HL-60 (cell line): ENCODE measurements around the gene DHODH.

Source experiments
- DNase-seq, 2 experiments: peaks; one replicate each; pipeline ENCODE4 v3.0.0-alpha.2; 2010 to 2020; ENCODE audit warnings: low read depth in 1 of 2, low spot score in 1 of 2
- H3K27ac ChIP-seq: fragments of 250-450 bp; sonication (Bioruptor Pico); replicated peaks from 2 replicates; pipeline ENCODE4 v1.5.1; 2020; ENCODE audit warnings: mild to moderate bottlenecking, moderate library complexity
- H3K27me3 ChIP-seq: fragments of 250-450 bp; sonication (Bioruptor Pico); 2 replicates; pipeline ENCODE4 v1.5.1; 2021; ENCODE audit warnings: mild to moderate bottlenecking, moderate library complexity; ENCODE audit not compliant: insufficient read depth, poor library complexity, severe bottlenecking
- H3K4me3 ChIP-seq: replicated peaks from 2 replicates; pipeline ENCODE4 v1.5.1; 2011; ENCODE audit warnings: mild to moderate bottlenecking, control low read depth, low read length; ENCODE audit not compliant: insufficient read depth
- GABPA ChIP-seq: IDR thresholded peaks from 2 replicates; pipeline ENCODE4 v1.6.1; 2012; ENCODE audit warnings: low read depth
- POLR2AphosphoS5 ChIP-seq: IDR thresholded peaks from 2 replicates; pipeline ENCODE4 v1.6.1; 2012; ENCODE audit warnings: low read depth
- SPI1 ChIP-seq: IDR thresholded peaks from 2 replicates; pipeline ENCODE4 v1.6.1; 2012; ENCODE audit warnings: low read depth, mild to moderate bottlenecking, borderline replicate concordance
- TF ChIP-seq, protein P1 (sequence below): IDR thresholded peaks from one replicate; pipeline ENCODE4 v1.5.1; 2011; ENCODE audit warnings: low read length, control low read depth, inconsistent platforms; ENCODE audit not compliant: insufficient read depth
- TF ChIP-seq, protein P2 (sequence below): IDR thresholded peaks from 2 replicates; pipeline ENCODE4 v1.6.1; 2012; ENCODE audit warnings: low read depth; ENCODE audit not compliant: insufficient replicate concordance

The DHODH gene

GRCh38 chr16:72060405-72060804, 51.9 kb downstream of the DHODH start:
- Histone ChIP-seq H3K4me3 (no peak overlapping the region), H3K27me3 (no peaks in the 10 kb centered on the region), H3K27ac (no peak overlapping the region)
- TF ChIP-seq POLR2AphosphoS5 (no peak), SPI1 (no peak), GABPA (no peak)
- TF ChIP-seq, protein P1, sequence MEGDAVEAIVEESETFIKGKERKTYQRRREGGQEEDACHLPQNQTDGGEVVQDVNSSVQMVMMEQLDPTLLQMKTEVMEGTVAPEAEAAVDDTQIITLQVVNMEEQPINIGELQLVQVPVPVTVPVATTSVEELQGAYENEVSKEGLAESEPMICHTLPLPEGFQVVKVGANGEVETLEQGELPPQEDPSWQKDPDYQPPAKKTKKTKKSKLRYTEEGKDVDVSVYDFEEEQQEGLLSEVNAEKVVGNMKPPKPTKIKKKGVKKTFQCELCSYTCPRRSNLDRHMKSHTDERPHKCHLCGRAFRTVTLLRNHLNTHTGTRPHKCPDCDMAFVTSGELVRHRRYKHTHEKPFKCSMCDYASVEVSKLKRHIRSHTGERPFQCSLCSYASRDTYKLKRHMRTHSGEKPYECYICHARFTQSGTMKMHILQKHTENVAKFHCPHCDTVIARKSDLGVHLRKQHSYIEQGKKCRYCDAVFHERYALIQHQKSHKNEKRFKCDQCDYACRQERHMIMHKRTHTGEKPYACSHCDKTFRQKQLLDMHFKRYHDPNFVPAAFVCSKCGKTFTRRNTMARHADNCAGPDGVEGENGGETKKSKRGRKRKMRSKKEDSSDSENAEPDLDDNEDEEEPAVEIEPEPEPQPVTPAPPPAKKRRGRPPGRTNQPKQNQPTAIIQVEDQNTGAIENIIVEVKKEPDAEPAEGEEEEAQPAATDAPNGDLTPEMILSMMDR = no peak
- TF ChIP-seq, protein P2, sequence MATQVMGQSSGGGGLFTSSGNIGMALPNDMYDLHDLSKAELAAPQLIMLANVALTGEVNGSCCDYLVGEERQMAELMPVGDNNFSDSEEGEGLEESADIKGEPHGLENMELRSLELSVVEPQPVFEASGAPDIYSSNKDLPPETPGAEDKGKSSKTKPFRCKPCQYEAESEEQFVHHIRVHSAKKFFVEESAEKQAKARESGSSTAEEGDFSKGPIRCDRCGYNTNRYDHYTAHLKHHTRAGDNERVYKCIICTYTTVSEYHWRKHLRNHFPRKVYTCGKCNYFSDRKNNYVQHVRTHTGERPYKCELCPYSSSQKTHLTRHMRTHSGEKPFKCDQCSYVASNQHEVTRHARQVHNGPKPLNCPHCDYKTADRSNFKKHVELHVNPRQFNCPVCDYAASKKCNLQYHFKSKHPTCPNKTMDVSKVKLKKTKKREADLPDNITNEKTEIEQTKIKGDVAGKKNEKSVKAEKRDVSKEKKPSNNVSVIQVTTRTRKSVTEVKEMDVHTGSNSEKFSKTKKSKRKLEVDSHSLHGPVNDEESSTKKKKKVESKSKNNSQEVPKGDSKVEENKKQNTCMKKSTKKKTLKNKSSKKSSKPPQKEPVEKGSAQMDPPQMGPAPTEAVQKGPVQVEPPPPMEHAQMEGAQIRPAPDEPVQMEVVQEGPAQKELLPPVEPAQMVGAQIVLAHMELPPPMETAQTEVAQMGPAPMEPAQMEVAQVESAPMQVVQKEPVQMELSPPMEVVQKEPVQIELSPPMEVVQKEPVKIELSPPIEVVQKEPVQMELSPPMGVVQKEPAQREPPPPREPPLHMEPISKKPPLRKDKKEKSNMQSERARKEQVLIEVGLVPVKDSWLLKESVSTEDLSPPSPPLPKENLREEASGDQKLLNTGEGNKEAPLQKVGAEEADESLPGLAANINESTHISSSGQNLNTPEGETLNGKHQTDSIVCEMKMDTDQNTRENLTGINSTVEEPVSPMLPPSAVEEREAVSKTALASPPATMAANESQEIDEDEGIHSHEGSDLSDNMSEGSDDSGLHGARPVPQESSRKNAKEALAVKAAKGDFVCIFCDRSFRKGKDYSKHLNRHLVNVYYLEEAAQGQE = no peak
- DNase-seq = no peak

- no peak for DNase-seq
- TF ChIP-seq SPI1 = no peak
- TF ChIP-seq, protein P2 = no peak
- TF ChIP-seq GABPA = no peak
- TF ChIP-seq, protein P1 = no peak
- no peak for TF ChIP-seq POLR2AphosphoS5
- H3K4me3 ChIP-seq = no peak overlapping the region
- no peaks in the 10 kb centered on the region for H3K27me3 ChIP-seq
- no peak overlapping the region for H3K27ac ChIP-seq
These were observed 53.0 kb downstream of the DHODH start for GRCh38 chr16:72061564-72061963.

DNA sequence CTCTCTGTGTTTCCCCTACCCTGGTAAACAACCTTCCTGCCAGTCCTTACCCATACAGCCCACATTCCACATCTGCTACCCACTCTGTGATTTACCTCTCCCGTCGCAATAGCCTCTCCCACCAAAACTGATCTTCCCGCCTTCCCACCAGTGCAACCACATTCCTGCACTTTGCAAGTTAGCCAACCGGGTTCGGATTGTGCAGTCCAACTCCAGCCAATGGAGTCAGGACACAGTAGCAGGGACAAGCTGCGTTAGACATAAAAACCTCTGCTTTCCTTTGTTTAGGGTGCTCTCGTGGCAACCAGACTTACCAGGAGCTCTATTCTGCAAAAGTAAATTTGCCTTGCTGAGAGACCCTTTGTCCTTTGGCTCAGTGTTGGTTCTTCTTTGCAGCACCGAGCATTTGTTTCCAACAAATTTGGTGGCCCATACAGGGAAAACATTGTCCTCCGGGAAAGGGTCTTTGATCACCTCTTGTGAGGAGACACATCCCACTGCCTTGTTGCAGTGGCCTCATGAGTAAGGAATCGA, 55.9 kb downstream of the DHODH start:
- TF ChIP-seq POLR2AphosphoS5 (no peak), SPI1 (no peak), GABPA (no peak)
- TF ChIP-seq, protein P2 = no peak
- TF ChIP-seq, protein P1 = no peak
- Histone ChIP-seq H3K4me3 (no peak overlapping the region), H3K27me3 (no peaks in the 10 kb centered on the region), H3K27ac (no peak overlapping the region)
- DNase-seq = no peak
